H1 (cell line): ENCODE results near the gene SFXN2. TPM values are rescaled to one million over a fixed set of nuclear protein-coding genes. Genes with fewer than 3 reads are reported as not detected.

Experiments
- CTCF ChIA-PET: fragments of 300-600 bp; sonication (Branson Sonifier 250); formaldehyde crosslinking; loops from one replicate; lab custom pipeline; 2021; ENCODE audit not compliant: partially characterized antibody; lab: Charles Lee
- POLR2A ChIA-PET: fragments of 300-600 bp; sonication (Branson Sonifier 250); formaldehyde crosslinking; loops from one replicate; lab custom pipeline; 2021; ENCODE audit warnings: inconsistent platforms; ENCODE audit not compliant: partially characterized antibody; lab: Charles Lee
- DNase-seq, 2 experiments: peaks; one replicate each; pipeline versions ENCODE4 v3.0.0 to v3.0.0-alpha.2; 2010 to 2022; ENCODE audit warnings: low spot score in 2 of 2, low read depth in 1 of 2, mixed read lengths in 1 of 2
- FAIRE-seq: peaks from 2 replicates; lab custom pipeline; 2011; peaks lifted over from hg19 to GRCh38; lab: Jason Lieb, UNC
- H2AFZ ChIP-seq: 2 replicates; pipeline ENCODE4 v1.8.1; 2012; ENCODE audit warnings: low read length, inconsistent platforms
- H2AK5ac ChIP-seq: 2 replicates; pipeline ENCODE4 v1.6.1; 2013; ENCODE audit warnings: low read depth, low read length
- H2BK120ac ChIP-seq: replicated peaks from 2 replicates; pipeline ENCODE3; 2013; ENCODE audit warnings: low read depth, low read length, inconsistent platforms
- H2BK12ac ChIP-seq: 2 replicates; pipeline ENCODE4 v1.6.1; 2013; ENCODE audit warnings: low read depth, low read length
- H2BK15ac ChIP-seq: 2 replicates; pipeline ENCODE4 v1.6.1; 2013; ENCODE audit warnings: low read length
- H2BK20ac ChIP-seq: 2 replicates; pipeline ENCODE4 v1.6.1; 2013; ENCODE audit warnings: low read length
- H2BK5ac ChIP-seq: 2 replicates; pipeline ENCODE4 v1.6.1; 2013; ENCODE audit warnings: low read depth, low read length
- H3K14ac ChIP-seq: 2 replicates; pipeline ENCODE4 v1.6.1; 2013; ENCODE audit warnings: inconsistent platforms; ENCODE audit not compliant: insufficient read length
- H3K18ac ChIP-seq: 2 replicates; pipeline ENCODE4 v1.6.1; 2013; ENCODE audit warnings: low read length; ENCODE audit errors: extremely low read depth
- H3K23ac ChIP-seq: 2 replicates; pipeline ENCODE4 v1.6.1; 2013; ENCODE audit warnings: inconsistent platforms; ENCODE audit not compliant: insufficient read length
- H3K23me2 ChIP-seq: 2 replicates; pipeline ENCODE4 v1.6.1; 2013; ENCODE audit warnings: low read depth, low read length
- H3K27ac ChIP-seq: 2 replicates; pipeline ENCODE4 v1.6.1; 2011; ENCODE audit warnings: low read depth, low read length, inconsistent platforms
- H3K27me3 ChIP-seq, 4 experiments: replicated peaks in 1 of 4; 1 replicate in 1 of 4; 2 replicates in 3 of 4; pipeline versions ENCODE4 v1.6.1 to v1.8.1; 2011 to 2013; ENCODE audit warnings: low read length in 3 of 4, mild to moderate bottlenecking in 3 of 4, inconsistent platforms in 2 of 4, mixed read lengths in 2 of 4, moderate library complexity in 1 of 4; ENCODE audit not compliant: control insufficient read depth in 3 of 4, insufficient read depth in 3 of 4; ENCODE audit errors: extremely low read depth in 1 of 4
- H3K36me3 ChIP-seq, 4 experiments: 2 replicates each; pipeline versions ENCODE4 v1.6.1 to v1.8.1; 2011 to 2013; ENCODE audit warnings: mild to moderate bottlenecking in 4 of 4, low read length in 3 of 4, moderate library complexity in 2 of 4, control low read depth in 1 of 4, inconsistent platforms in 1 of 4; ENCODE audit not compliant: insufficient read depth in 4 of 4, control insufficient read depth in 2 of 4
- H3K4ac ChIP-seq: replicated peaks from 2 replicates; pipeline ENCODE3; 2013; ENCODE audit warnings: low read length, low read depth, mixed read lengths, inconsistent platforms; ENCODE audit not compliant: insufficient read length
- H3K4me1 ChIP-seq, 4 experiments: replicated peaks in 1 of 4; 1 replicate in 1 of 4; 2 replicates in 3 of 4; pipeline versions ENCODE4 v1.6.1 to v1.8.1; 2011 to 2013; ENCODE audit warnings: low read length in 3 of 4, inconsistent platforms in 2 of 4, mixed read lengths in 1 of 4; ENCODE audit not compliant: insufficient read depth in 4 of 4, control insufficient read depth in 3 of 4
- H3K4me2 ChIP-seq, 2 experiments: 2 replicates each; pipeline versions ENCODE4 v1.6.1 to v1.8.1; 2011 to 2013; ENCODE audit warnings: low read depth in 2 of 2, low read length in 2 of 2, control low read depth in 1 of 2, inconsistent platforms in 1 of 2, mild to moderate bottlenecking in 1 of 2; ENCODE audit not compliant: insufficient read depth in 1 of 2
- H3K4me3 ChIP-seq, 4 experiments: fragments of 200-600, 300-600 bp in 1 of 4; sonication (generic), shearing (Covaris generic), sonication (Bioruptor Twin) in 1 of 4; 2 replicates each; pipeline versions ENCODE4 v1.5.1 to v1.8.1; 2011 to 2016; ENCODE audit warnings: low read length in 4 of 4, low read depth in 3 of 4, control low read depth in 2 of 4, inconsistent platforms in 2 of 4, mild to moderate bottlenecking in 2 of 4, mixed read lengths in 1 of 4, moderate library complexity in 1 of 4; ENCODE audit not compliant: insufficient read depth in 2 of 4; ENCODE audit errors: extremely low read depth in 1 of 4
- H3K56ac ChIP-seq: replicated peaks from 2 replicates; pipeline ENCODE3; 2013; ENCODE audit warnings: low read depth, mild to moderate bottlenecking, mixed read lengths, low read length, inconsistent platforms; ENCODE audit not compliant: insufficient read length
- H3K79me1 ChIP-seq: 2 replicates; pipeline ENCODE4 v1.6.1; 2013; ENCODE audit warnings: low read depth, low read length, control low read depth
- H3K79me2 ChIP-seq, 2 experiments: 2 replicates each; pipeline versions ENCODE4 v1.6.1 to v1.8.1; 2012 to 2013; ENCODE audit warnings: low read length in 2 of 2, mild to moderate bottlenecking in 2 of 2, inconsistent platforms in 1 of 2; ENCODE audit not compliant: insufficient read depth in 2 of 2, control insufficient read depth in 1 of 2
- H3K9ac ChIP-seq, 4 experiments: replicated peaks in 1 of 4; 1 replicate in 1 of 4; 2 replicates in 3 of 4; pipeline versions ENCODE4 v1.6.1 to v1.8.1; 2011 to 2013; ENCODE audit warnings: low read depth in 3 of 4, low read length in 3 of 4, control low read depth in 2 of 4, mild to moderate bottlenecking in 2 of 4, moderate library complexity in 2 of 4, inconsistent platforms in 1 of 4; ENCODE audit errors: extremely low read depth in 1 of 4
- H3K9me3 ChIP-seq, 2 experiments: 2 replicates each; pipeline versions ENCODE4 v1.6.1 to v1.8.1; 2012 to 2013; ENCODE audit warnings: mild to moderate bottlenecking in 2 of 2, moderate library complexity in 2 of 2, control low read depth in 1 of 2, inconsistent platforms in 1 of 2, low read depth in 1 of 2, low read length in 1 of 2, mixed read lengths in 1 of 2; ENCODE audit not compliant: insufficient read depth in 2 of 2
- H4K20me1 ChIP-seq, 2 experiments: replicated peaks in 1 of 2; 2 replicates each; pipeline versions ENCODE3 to v1.8.1; 2011 to 2013; ENCODE audit warnings: inconsistent platforms in 2 of 2, low read length in 2 of 2, mild to moderate bottlenecking in 1 of 2; ENCODE audit not compliant: insufficient read depth in 2 of 2, control insufficient read depth in 1 of 2
- H4K5ac ChIP-seq: 2 replicates; pipeline ENCODE4 v1.6.1; 2013; ENCODE audit warnings: low read length, low read depth, mixed read lengths, inconsistent platforms; ENCODE audit not compliant: insufficient read length
- H4K8ac ChIP-seq: 2 replicates; pipeline ENCODE4 v1.8.0; 2013; ENCODE audit warnings: mild to moderate bottlenecking, moderate library complexity, low read length, inconsistent platforms; ENCODE audit not compliant: insufficient read depth; ENCODE audit errors: extremely low read depth
- H4K91ac ChIP-seq: replicated peaks from 2 replicates; pipeline ENCODE3; 2013; ENCODE audit warnings: low read length, mixed read lengths, inconsistent platforms; ENCODE audit not compliant: insufficient read length
- ASH2L ChIP-seq: fragments of 200-600, 300-600 bp; sonication (generic); IDR thresholded peaks from one replicate; pipeline ENCODE4 v1.7.1; 2017; ENCODE audit warnings: low read length
- CBX5 ChIP-seq: fragments of 300-800, 300-1000 bp; sonication (generic); IDR thresholded peaks from 2 replicates; pipeline ENCODE4 v1.7.1; 2016; ENCODE audit warnings: antibody characterized with exemption, low read length, low read depth
- TAF1 ChIP-seq: IDR thresholded peaks from 2 replicates; pipeline ENCODE4 v1.6.1; 2011; ENCODE audit warnings: mild to moderate bottlenecking, low read depth, low read length
- USF2 ChIP-seq: IDR thresholded peaks from 2 replicates; pipeline ENCODE4 v1.6.1; 2011; ENCODE audit warnings: low read length, improper control_type of control experiment
- ZNF274 ChIP-seq: IDR thresholded peaks from 2 replicates; pipeline ENCODE4 v1.7.0; 2012; ENCODE audit warnings: low read length, borderline replicate concordance; ENCODE audit errors: extremely low read depth
- WGBS, 2 experiments: shearing (Covaris generic) in 1 of 2; methylation state at CpG; one replicate each; pipeline versions ENCODE4 v1.1.6 to v1.1.7; 2013 to 2015; ENCODE audit warnings: low lambda C conversion rate in 2 of 2, mixed read lengths in 2 of 2, inconsistent platforms in 1 of 2, low coverage in 1 of 2, missing lambda C conversion rate in 1 of 2; ENCODE audit not compliant: insufficient replicate concordance in 2 of 2, insufficient coverage in 1 of 2, insufficient read length in 1 of 2; ENCODE audit errors: extremely low coverage in 1 of 2, missing lambda C conversion rate in 1 of 2; 5-methylcytosine and 5-hydroxymethylcytosine counted together
- polyA plus RNA-seq, 7 experiments: library from polyadenylated mRNA; depleted of rRNA in 3 of 7; stranded (reverse) in 5 of 7; unstranded in 2 of 7; fragments of >200 nt in 5 of 7; fragments of 200-250 nt in 2 of 7; gene quantifications; 1 replicate in 5 of 7; 2 replicates in 1 of 7; 4 replicates in 1 of 7; pipeline versions ENCODE4 v1.2.1 to v1.2.3, GENCODE V29; 2011 to 2013; ENCODE audit warnings: missing spikeins in 2 of 7, mixed read lengths in 2 of 7
- total RNA-seq: library from RNA; stranded (reverse); fragmentation: NEBNext Ultra II Directional; extraction: Animal tissue kit (Norgen Biotek cat#: 25700); gene quantifications from 2 replicates; pipeline ENCODE4 v1.2.1, GENCODE V29; 2021

The SFXN2 gene
- total and polyA plus RNA-seq, 2 of the 8 experiments (the other 6 are each of a cell fraction or from before 2014, with no cell fraction given), result 20.5 to 23.5 TPM

DNA sequence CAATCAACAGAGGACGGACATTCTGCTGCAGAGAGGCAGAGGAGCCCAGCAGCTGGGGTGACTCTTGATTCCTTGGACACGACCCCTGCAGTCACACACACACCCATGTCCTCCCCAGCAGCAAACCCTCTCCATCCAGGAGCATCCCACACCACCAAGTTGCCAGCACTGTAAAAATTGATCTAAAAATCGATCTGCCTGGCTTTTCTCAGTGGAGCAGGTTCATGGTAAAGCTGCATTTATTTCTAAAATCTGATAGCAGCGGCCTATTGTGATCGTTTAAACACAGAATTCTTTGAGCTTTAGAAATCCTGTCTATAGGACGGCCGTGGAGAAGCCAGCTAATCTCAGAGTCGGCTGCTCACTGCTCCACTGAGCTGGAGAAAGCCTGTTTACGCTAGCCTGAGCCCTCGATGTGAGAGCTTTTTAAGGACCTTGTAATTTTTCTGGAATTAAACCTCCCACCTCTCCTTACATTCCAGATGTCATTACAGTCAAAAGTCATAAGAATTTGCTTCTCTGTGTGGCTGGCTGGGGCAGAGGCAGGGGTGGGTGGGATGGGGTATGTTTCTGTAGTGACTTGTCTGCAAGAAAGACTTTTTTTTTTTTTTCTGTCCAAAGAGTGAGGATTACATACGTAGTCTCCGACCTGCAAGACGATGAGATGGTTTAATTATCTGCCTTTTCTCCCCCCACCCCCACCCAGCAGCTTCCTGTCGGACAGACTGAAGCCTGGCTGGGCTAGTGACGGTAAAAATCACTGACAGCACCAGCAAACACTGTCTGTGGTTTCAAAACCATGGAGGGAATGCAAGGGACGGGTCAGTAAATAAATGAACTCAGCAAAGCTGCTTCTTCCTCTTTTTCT is 38.5 kb upstream of the SFXN2 start:
- FAIRE-seq (no peak), DNase-seq (no peak)
- no peak overlapping the region for H3K27ac ChIP-seq
- H3K36me3 ChIP-seq, result no peaks in the 10 kb centered on the region
- H2BK15ac ChIP-seq, result no peak overlapping the region
- peak overlapping the region in 1 of 2 experiments; percentile 59; a peak in 2 of 4 replicates for H3K4me2 ChIP-seq
- no peak overlapping the region for H3K18ac ChIP-seq
- 72% methylated on average over 16 of the region's 16 CpGs; no CpG with 5 or more reads in 1 of the 2 experiments for WGBS, 2 experiments
- no peak overlapping the region for H2BK120ac ChIP-seq
- no peak overlapping the region for H3K9ac ChIP-seq
- no peak for TF ChIP-seq CBX5
- TF ChIP-seq USF2, result no peak
- TF ChIP-seq TAF1, result no peak
- no peak for TF ChIP-seq ZNF274
- no peak for TF ChIP-seq ASH2L
- no peak overlapping the region; the same call in 1 of the 2 replicates for H2BK12ac ChIP-seq
- H3K4me3 ChIP-seq, result no peak overlapping the region
- H4K8ac ChIP-seq, result no peak overlapping the region; the same call in 1 of the 2 replicates
- H2AK5ac ChIP-seq, result no peak overlapping the region
- no peaks in the 10 kb centered on the region for H4K20me1 ChIP-seq
- POLR2A ChIA-PET, result interaction anchor here (0.6 to 4.2 kb wide), 7 partner anchors 10 to 985 kb away, joined by 3 to 22 read pairs (median 6); partner anchors contain the start of genes ARL3 and SFXN2
- no peak overlapping the region for H2BK5ac ChIP-seq
- no peak overlapping the region for H3K56ac ChIP-seq
- no peaks in the 10 kb centered on the region for H3K79me2 ChIP-seq
- H3K4ac ChIP-seq, result no peak overlapping the region
- H4K91ac ChIP-seq, result no peak overlapping the region
- H3K79me1 ChIP-seq, result no peaks in the 10 kb centered on the region
- H3K9me3 ChIP-seq, result no peaks in the 10 kb centered on the region
- CTCF ChIA-PET, result interaction anchor here (0.7 to 13.0 kb wide), 17 partner anchors 10 to 277 kb away, joined by 3 to 102 read pairs (median 6); partner anchors contain the start of genes ARL3 and TRIM8
- no peak overlapping the region for H3K14ac ChIP-seq
- no peaks in the 10 kb centered on the region for H3K23me2 ChIP-seq
- no peak overlapping the region for H4K5ac ChIP-seq
- no peaks in the 10 kb centered on the region for H3K27me3 ChIP-seq
- H2BK20ac ChIP-seq, result no peak overlapping the region
- H3K23ac ChIP-seq, result no peak overlapping the region
- H2AFZ ChIP-seq, result no peak overlapping the region
- H3K4me1 ChIP-seq, result peaks cover 27 to 50% (median 29%) of the 10 kb centered on the region in 4 experiments
